ENCODE results near the gene ATG101.

The ATG101 gene

GRCh38 chr12:52057638-52058576 lies 11.9 kb upstream of the ATG101 start:
- DNase-seq (ENCODE audit: low read depth in 2 of 2) = no peak

- DNase-seq (ENCODE audit: low read depth in 2 of 2) = no peak
These were observed 11.0 kb upstream of the ATG101 start for GRCh38 chr12:52058631-52059361.

- no peak for DNase-seq (ENCODE audit: low read depth in 2 of 2)
These were observed 9.9 kb upstream of the ATG101 start for GRCh38 chr12:52059582-52060497.

GRCh38 chr12:52060498-52061177 lies 9.1 kb upstream of the ATG101 start:
- DNase-seq (ENCODE audit: low read depth in 2 of 2) = no peak

- no peak for DNase-seq (ENCODE audit: low read depth in 2 of 2)
These were observed 8.2 kb upstream of the ATG101 start for GRCh38 chr12:52061470-52062166.

GRCh38 chr12:52062167-52063081 lies 7.4 kb upstream of the ATG101 start:
- no peak for DNase-seq (ENCODE audit: low read depth in 2 of 2)

GRCh38 chr12:52063082-52063924 lies 6.5 kb upstream of the ATG101 start:
- no peak for DNase-seq (ENCODE audit: low read depth in 2 of 2)

- DNase-seq (ENCODE audit: low read depth in 2 of 2) = no peak
These were observed 5.7 kb upstream of the ATG101 start for GRCh38 chr12:52063981-52064649.

GRCh38 chr12:52066346-52067080 lies 3.3 kb upstream of the ATG101 start:
- DNase-seq (ENCODE audit: low read depth in 2 of 2) = no peak

GRCh38 chr12:52067081-52067374 lies 2.8 kb upstream of the ATG101 start:
- no peak for DNase-seq (ENCODE audit: low read depth in 2 of 2)

GRCh38 chr12:52070185-52070925 lies 577 bp downstream of the ATG101 start:
- DNase-seq (ENCODE audit: low read depth in 2 of 2) = no peak

- DNase-seq (ENCODE audit: low read depth in 2 of 2) = no peak
These were observed 4.0 kb downstream of the ATG101 start for GRCh38 chr12:52073531-52074381.

- DNase-seq (ENCODE audit: low read depth in 2 of 2) = no peak
These were observed 5.4 kb downstream of the ATG101 start for GRCh38 chr12:52074971-52075724.

GRCh38 chr12:52076811-52077210 lies 7.0 kb downstream of the ATG101 start:
- no peak for DNase-seq (ENCODE audit: low read depth in 2 of 2)

- DNase-seq (ENCODE audit: low read depth in 2 of 2) = no peak
These were observed 8.5 kb downstream of the ATG101 start for GRCh38 chr12:52078276-52078675.

Data from activated CD4-positive, alpha-beta T cell treated with anti-CD3 and anti-CD28 coated beads for 24 hours (primary cell).